Measurements from ENCODE around the gene PHTF1. TPM values are rescaled to one million over a fixed set of nuclear protein-coding genes. Genes with fewer than 3 reads are reported as not detected.

PHTF1 gene
- total RNA-seq, 1 experiment from 2014 or later, result 27.3 TPM

DNA sequence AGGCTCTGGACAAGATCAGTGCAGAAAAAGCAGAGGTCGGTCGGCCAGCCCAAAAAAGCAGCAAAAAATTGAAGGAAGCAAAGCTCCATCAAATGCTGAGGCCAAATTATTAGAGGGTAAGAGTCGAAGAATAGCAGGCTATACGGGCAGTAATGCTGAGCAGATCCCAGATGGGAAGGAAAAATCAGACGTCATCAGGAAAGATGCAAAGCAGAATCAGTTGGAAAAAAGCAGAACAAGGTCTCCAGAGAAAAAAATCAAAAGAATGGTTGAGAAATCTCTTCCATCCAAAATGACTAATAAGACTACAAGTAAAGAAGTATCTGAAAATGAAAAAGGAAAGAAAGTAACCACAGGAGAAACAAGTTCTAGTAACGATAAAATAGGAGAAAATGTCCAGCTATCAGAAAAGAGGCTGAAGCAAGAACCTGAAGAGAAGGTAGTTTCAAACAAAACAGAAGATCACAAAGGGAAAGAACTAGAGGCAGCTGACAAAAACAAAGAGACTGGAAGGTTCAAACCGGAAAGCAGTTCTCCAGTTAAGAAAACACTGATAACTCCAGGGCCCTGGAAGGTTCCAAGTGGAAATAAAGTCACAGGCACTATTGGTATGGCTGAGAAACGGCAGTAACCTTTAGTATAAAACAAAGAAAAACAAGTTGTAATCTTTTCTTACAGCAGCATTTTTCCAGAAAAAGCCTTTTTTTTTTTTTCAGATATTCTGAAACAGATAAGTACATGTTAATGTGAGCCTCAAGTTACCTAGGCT lies 75.7 kb downstream of the PHTF1 start:
- ChIA-PET CTCF (no interaction called here), POLR2A (ENCODE audit: unreplicated experiment) (no interaction called here)
- Histone ChIP-seq H3K27me3 (ENCODE audit: low read length) (no peaks in the 10 kb centered on the region), H3K9me2 (replicated peaks; ENCODE audit: low read length) (no peaks in the 10 kb centered on the region), H3K4me1 (ENCODE audit: insufficient read depth, low read length) (no peaks in the 10 kb centered on the region), H3K27ac (ENCODE audit: low read length) (no peak overlapping the region), H3F3A (ENCODE audit: low read length, unreplicated experiment) (no peaks in the 10 kb centered on the region), H2AFZ (ENCODE audit: low read length) (no peak overlapping the region), H3K36me3 (ENCODE audit: low read depth, low read length) (no peaks in the 10 kb centered on the region), H3K9me3 (ENCODE audit: low read length) (no peaks in the 10 kb centered on the region), H3K79me2 (ENCODE audit: low read length) (no peaks in the 10 kb centered on the region), H3K4me2 (ENCODE audit: low read length) (no peak overlapping the region), H3K9ac (ENCODE audit: low read length) (no peak overlapping the region), H3K4me3 (ENCODE audit: low read length) (no peak overlapping the region), H4K20me1 (ENCODE audit: low read length) (no peaks in the 10 kb centered on the region)
- no peak for ATAC-seq
- intact Hi-C loops (cut with micrococcal nuclease), result no loop called here
- no peak for DNase-seq
- TF ChIP-seq CTCF (conservative IDR thresholded peaks at IDR 0.05; ENCODE audit: low read depth, low read length), result no peak
- no peak for TF ChIP-seq EZH2 (IDR thresholded peaks at IDR 0.05; ENCODE audit: low read length, unreplicated experiment)
- TF ChIP-seq EZH2phosphoT487 (IDR thresholded peaks at IDR 0.05; ENCODE audit: borderline replicate concordance, low read length), result no peak
- BruUV-seq (replicated peaks), result no TSS peak

- CTCF ChIA-PET, result no interaction called here
- no peak overlapping the region for H2AFZ ChIP-seq (ENCODE audit: low read length)
- no peaks in the 10 kb centered on the region for H3K27me3 ChIP-seq (ENCODE audit: low read length)
- BruUV-seq (replicated peaks), result no TSS peak
- H3K9me3 ChIP-seq (ENCODE audit: low read length), result no peaks in the 10 kb centered on the region
- no peak overlapping the region for H3K27ac ChIP-seq (ENCODE audit: low read length)
- POLR2A ChIA-PET (ENCODE audit: unreplicated experiment), result no interaction called here
- H3K4me1 ChIP-seq (ENCODE audit: insufficient read depth, low read length), result peaks cover 11% of the 10 kb centered on the region
- intact Hi-C loops (cut with micrococcal nuclease), result no loop called here
- no peak overlapping the region for H3K4me3 ChIP-seq (ENCODE audit: low read length)
- H3K36me3 ChIP-seq (ENCODE audit: low read depth, low read length), result no peaks in the 10 kb centered on the region
- no peaks in the 10 kb centered on the region for H3F3A ChIP-seq (ENCODE audit: low read length, unreplicated experiment)
- H3K9me2 ChIP-seq (replicated peaks; ENCODE audit: low read length), result no peaks in the 10 kb centered on the region
- DNase-seq (no peak), ATAC-seq (no peak)
- H3K4me2 ChIP-seq (ENCODE audit: low read length), result no peak overlapping the region
- H4K20me1 ChIP-seq (ENCODE audit: low read length), result no peaks in the 10 kb centered on the region
- no peak for TF ChIP-seq CTCF (conservative IDR thresholded peaks at IDR 0.05; ENCODE audit: low read depth, low read length)
- TF ChIP-seq EZH2 (IDR thresholded peaks at IDR 0.05; ENCODE audit: low read length, unreplicated experiment), result no peak
- TF ChIP-seq EZH2phosphoT487 (IDR thresholded peaks at IDR 0.05; ENCODE audit: borderline replicate concordance, low read length), result no peak
- no peaks in the 10 kb centered on the region for H3K79me2 ChIP-seq (ENCODE audit: low read length)
- no peak overlapping the region for H3K9ac ChIP-seq (ENCODE audit: low read length)
Measured at GRCh38 chr1:113681596-113682337, 77.5 kb downstream of the PHTF1 start.

DNA sequence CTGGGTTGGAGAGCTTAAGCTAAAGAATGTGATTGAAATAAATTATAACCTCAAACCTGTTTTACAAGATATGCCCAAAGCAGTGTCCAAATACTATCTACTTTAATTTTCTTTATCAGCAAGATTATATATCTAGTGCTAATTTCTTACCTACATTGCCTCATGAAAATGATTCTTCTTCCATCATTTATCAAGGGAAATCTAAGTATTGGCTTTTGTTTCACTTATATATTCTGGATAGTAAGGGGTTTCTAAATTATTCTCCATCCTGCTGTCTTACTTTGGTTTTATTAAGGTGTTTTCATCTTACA lies 81.2 kb downstream of the PHTF1 start:
- no peak overlapping the region for H2AFZ ChIP-seq (ENCODE audit: low read length)

More for the DNA sequence above, 81.2 kb downstream of the PHTF1 start:
- no peak overlapping the region for H3K4me3 ChIP-seq (ENCODE audit: low read length)
- POLR2A ChIA-PET (ENCODE audit: unreplicated experiment), result no interaction called here
- intact Hi-C loops (cut with micrococcal nuclease), result loop anchor here (1.0 to 10.0 kb wide), 4 partner anchors 353 to 961 kb away; partner anchors contain the start of genes LRIG2 and PPM1J
- no peak overlapping the region for H3K4me2 ChIP-seq (ENCODE audit: low read length)
- ATAC-seq (no peak), DNase-seq (no peak)
- H3K79me2 ChIP-seq (ENCODE audit: low read length), result no peaks in the 10 kb centered on the region
- H3K9me3 ChIP-seq (ENCODE audit: low read length), result no peaks in the 10 kb centered on the region
- no TSS peak for BruUV-seq (replicated peaks)
- H3K9me2 ChIP-seq (replicated peaks; ENCODE audit: low read length), result no peaks in the 10 kb centered on the region
- peaks cover 6% of the 10 kb centered on the region for H3F3A ChIP-seq (ENCODE audit: low read length, unreplicated experiment)
- peaks cover 38% of the 10 kb centered on the region for H3K4me1 ChIP-seq (ENCODE audit: insufficient read depth, low read length)
- no peaks in the 10 kb centered on the region for H3K36me3 ChIP-seq (ENCODE audit: low read depth, low read length)
- no peak overlapping the region for H3K27ac ChIP-seq (ENCODE audit: low read length)
- H4K20me1 ChIP-seq (ENCODE audit: low read length), result no peaks in the 10 kb centered on the region
- CTCF ChIA-PET, result interaction anchor here (0.6 kb wide), 2 partner anchors 23 to 126 kb away, joined by 3 read pairs; no protein-coding TSS in a partner anchor
- no peak overlapping the region for H3K9ac ChIP-seq (ENCODE audit: low read length)
- TF ChIP-seq CTCF (conservative IDR thresholded peaks at IDR 0.05; ENCODE audit: low read depth, low read length), result no peak
- no peak for TF ChIP-seq EZH2 (IDR thresholded peaks at IDR 0.05; ENCODE audit: low read length, unreplicated experiment)
- TF ChIP-seq EZH2phosphoT487 (IDR thresholded peaks at IDR 0.05; ENCODE audit: borderline replicate concordance, low read length), result no peak
- no peaks in the 10 kb centered on the region for H3K27me3 ChIP-seq (ENCODE audit: low read length)

Measured in PC-3 (cell line).